Measurements from ENCODE around the gene PFKP.

The PFKP gene

DNA sequence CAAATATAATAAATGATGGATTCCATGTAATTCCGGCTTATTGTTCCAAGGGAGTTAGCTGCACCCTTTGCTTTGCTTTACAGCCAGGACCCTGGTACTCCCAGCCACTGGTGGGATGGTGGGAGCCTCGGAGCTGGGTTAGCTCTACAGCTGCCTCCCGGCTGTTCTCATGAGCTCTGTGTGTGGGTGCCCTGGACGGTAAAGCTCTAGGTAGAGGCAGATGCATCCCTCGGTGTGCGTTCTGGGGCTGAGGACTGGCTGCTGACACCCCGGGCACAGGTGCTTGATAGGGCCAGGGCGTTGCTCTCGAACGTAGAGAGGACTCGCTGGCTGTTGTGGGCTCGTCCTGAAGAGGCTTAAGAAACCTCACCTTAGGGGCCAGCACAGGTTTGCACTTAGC is 50.1 kb downstream of the PFKP start:
- H3K36me3 ChIP-seq (replicated peaks) = peaks cover 57% of the 10 kb centered on the region
- TF ChIP-seq, protein P1, sequence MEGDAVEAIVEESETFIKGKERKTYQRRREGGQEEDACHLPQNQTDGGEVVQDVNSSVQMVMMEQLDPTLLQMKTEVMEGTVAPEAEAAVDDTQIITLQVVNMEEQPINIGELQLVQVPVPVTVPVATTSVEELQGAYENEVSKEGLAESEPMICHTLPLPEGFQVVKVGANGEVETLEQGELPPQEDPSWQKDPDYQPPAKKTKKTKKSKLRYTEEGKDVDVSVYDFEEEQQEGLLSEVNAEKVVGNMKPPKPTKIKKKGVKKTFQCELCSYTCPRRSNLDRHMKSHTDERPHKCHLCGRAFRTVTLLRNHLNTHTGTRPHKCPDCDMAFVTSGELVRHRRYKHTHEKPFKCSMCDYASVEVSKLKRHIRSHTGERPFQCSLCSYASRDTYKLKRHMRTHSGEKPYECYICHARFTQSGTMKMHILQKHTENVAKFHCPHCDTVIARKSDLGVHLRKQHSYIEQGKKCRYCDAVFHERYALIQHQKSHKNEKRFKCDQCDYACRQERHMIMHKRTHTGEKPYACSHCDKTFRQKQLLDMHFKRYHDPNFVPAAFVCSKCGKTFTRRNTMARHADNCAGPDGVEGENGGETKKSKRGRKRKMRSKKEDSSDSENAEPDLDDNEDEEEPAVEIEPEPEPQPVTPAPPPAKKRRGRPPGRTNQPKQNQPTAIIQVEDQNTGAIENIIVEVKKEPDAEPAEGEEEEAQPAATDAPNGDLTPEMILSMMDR (IDR thresholded peaks at IDR 0.05; ENCODE audit: low read depth, low read length, missing control alignments) = no peak
- H3K27me3 ChIP-seq (replicated peaks) = no peaks in the 10 kb centered on the region
- no peak overlapping the region for H3K4me3 ChIP-seq (ENCODE audit: low read depth, low read length)
- no peak overlapping the region for H3K27ac ChIP-seq
- in situ Hi-C loops (cut with HindIII; ENCODE audit: low pct_ligation_motif_present, low sequenced_read_pairs) = no loop called here
- no peak for DNase-seq

DNA sequence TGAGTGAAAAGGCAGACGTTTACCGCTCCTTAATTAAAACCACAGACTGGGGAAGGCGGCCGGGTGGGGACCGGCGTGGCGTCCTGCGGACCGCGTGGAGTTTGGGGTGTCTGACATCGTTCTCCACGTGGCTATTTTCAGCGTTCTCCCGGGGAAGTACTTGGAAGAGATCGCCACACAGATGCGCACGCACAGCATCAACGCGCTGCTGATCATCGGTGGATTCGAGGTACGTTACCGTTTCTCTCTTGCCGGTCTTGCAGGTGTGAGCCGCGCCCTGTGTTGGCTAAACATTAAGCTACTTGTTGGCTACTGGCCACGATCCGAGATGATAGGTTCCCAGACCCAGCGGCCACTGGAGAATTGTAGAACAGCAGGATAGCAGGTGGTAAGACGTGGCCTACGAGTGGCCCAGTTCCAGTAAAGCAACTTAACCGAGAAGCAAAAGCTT is 51.3 kb downstream of the PFKP start:
- in situ Hi-C loops (cut with HindIII; ENCODE audit: low pct_ligation_motif_present, low sequenced_read_pairs) = no loop called here
- DNase-seq = no peak
- H3K36me3 ChIP-seq (replicated peaks) = peaks cover 58% of the 10 kb centered on the region
- H3K27me3 ChIP-seq (replicated peaks) = no peaks in the 10 kb centered on the region
- H3K4me3 ChIP-seq (ENCODE audit: low read depth, low read length) = no peak overlapping the region
- H3K27ac ChIP-seq = no peak overlapping the region
- TF ChIP-seq, protein P1 (IDR thresholded peaks at IDR 0.05; ENCODE audit: low read depth, low read length, missing control alignments) = no peak

DNA sequence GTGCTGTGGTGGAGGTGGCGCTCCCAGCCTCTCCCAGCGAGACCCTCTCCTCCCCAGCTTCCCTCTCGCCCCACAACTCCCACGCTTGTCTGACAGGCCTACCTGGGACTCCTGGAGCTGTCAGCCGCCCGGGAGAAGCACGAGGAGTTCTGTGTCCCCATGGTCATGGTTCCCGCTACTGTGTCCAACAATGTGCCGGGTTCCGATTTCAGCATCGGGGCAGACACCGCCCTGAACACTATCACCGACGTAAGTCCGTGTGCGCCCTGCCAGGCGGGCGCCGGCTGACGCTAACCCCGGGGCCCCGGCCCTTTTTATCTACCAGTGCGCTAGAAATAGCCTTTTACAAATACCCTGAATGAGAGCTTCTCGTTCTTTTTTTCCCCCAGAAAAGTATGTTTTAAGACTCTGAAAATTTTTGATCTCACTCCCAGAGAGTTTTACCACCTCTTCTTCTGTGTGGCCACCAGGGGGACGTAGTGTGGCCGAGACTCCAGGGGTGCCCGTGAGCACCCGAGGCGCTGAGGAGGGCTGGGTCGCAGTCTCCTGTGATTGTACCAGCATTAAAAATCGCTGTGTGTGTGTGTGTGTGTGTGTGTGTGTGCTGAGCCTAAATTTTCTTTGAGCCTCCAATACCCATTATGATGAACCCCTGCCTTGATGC is 52.6 kb downstream of the PFKP start:
- in situ Hi-C loops (cut with HindIII; ENCODE audit: low pct_ligation_motif_present, low sequenced_read_pairs) = no loop called here
- TF ChIP-seq, protein P1 (IDR thresholded peaks at IDR 0.05; ENCODE audit: low read depth, low read length, missing control alignments) = peak; percentile 72
- Histone ChIP-seq H3K27me3 (replicated peaks) (no peaks in the 10 kb centered on the region), H3K36me3 (replicated peaks) (peaks cover 58% of the 10 kb centered on the region), H3K4me3 (ENCODE audit: low read depth, low read length) (no peak overlapping the region), H3K27ac (no peak overlapping the region)
- no peak for DNase-seq

- Histone ChIP-seq H3K27ac (no peak overlapping the region), H3K36me3 (replicated peaks) (peaks cover 59% of the 10 kb centered on the region), H3K4me3 (ENCODE audit: low read depth, low read length) (no peak overlapping the region), H3K27me3 (replicated peaks) (no peaks in the 10 kb centered on the region)
- DNase-seq = no peak
- TF ChIP-seq, protein P1 (IDR thresholded peaks at IDR 0.05; ENCODE audit: low read depth, low read length, missing control alignments) = no peak
- in situ Hi-C loops (cut with HindIII; ENCODE audit: low pct_ligation_motif_present, low sequenced_read_pairs) = no loop called here
Observed at GRCh38 chr10:3122034-3122433, 54.7 kb downstream of the PFKP start.

DNA sequence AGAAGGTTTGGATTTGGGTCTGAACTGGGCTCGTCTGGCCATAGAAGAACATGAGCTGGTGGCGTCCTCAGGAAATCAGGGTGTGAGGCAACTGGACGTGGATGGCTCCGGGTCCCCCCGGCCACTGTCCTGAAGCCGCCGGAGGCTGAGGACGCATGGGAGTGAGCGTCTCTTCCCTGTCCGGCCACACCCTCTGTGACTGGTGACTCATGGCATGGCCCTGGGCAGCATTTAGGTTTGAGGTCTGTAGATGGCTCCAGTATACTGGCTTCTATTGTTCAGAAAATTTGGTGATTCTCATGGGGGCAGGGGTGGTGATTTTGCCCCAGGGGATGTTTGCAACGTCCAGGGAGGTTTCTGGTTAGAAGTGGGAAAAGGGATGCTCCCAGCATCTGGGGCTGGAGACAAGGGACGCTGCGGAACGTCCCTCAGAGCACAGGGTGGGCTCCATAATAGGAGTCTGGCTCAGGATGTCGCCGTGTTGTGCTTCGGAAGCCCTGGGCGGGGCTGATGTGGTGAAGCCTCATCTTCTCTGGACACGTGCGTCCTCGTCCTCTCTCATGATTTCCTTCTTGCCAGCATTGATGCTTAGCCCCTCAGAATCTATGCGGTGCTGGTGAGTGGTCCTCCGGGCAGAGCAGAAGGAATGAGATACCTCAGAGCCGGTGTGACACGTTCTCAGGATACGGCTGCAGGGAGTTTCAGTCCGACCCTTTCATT is 55.3 kb downstream of the PFKP start:
- in situ Hi-C loops (cut with HindIII; ENCODE audit: low pct_ligation_motif_present, low sequenced_read_pairs) = no loop called here

More for the DNA sequence above, 55.3 kb downstream of the PFKP start:
- Histone ChIP-seq H3K36me3 (replicated peaks) (peaks cover 60% of the 10 kb centered on the region), H3K27me3 (replicated peaks) (no peaks in the 10 kb centered on the region), H3K27ac (no peak overlapping the region), H3K4me3 (ENCODE audit: low read depth, low read length) (no peak overlapping the region)
- DNase-seq = no peak
- TF ChIP-seq, protein P1 (IDR thresholded peaks at IDR 0.05; ENCODE audit: low read depth, low read length, missing control alignments) = no peak

Data from brain microvascular endothelial cell (primary cell).